ENCODE results near the gene GAPDHS. TPM values are rescaled to one million over a fixed set of nuclear protein-coding genes. Genes with fewer than 3 reads are reported as not detected.

Gene GAPDHS
- total RNA-seq, 1 experiment from 2014 or later = not detected

- ChIA-PET CTCF (interaction anchor here (0.6 to 1.0 kb wide), 5 partner anchors 11 to 206 kb away, joined by 3 to 7 read pairs (median 4); no protein-coding TSS in a partner anchor), POLR2A (interaction anchor here (0.5 kb wide), 1 partner anchor 22 kb away, joined by 3 read pairs; no protein-coding TSS in a partner anchor)
- Histone ChIP-seq H3K27me3 (ENCODE audit: control insufficient read depth, insufficient read depth, low read length) (peaks cover 8% of the 10 kb centered on the region; the same call in 1 of the 2 replicates), H3K36me3 (ENCODE audit: control insufficient read depth, insufficient read depth, low read length) (no peaks in the 10 kb centered on the region), H3K4me1 (ENCODE audit: control insufficient read depth, insufficient read depth, low read length) (peaks cover 6% of the 10 kb centered on the region; the same call in 1 of the 2 replicates), H3K4me3 (ENCODE audit: low read depth in 2 of 2, low read length in 2 of 2) (peak overlapping the region; percentile 31 to 70), H3K9me3 (ENCODE audit: control insufficient read depth, insufficient read depth, low read depth, low read length) (no peaks in the 10 kb centered on the region), H3K27ac (ENCODE audit: low read length) (no peak overlapping the region)
- in situ Hi-C loops (cut with HindIII; ENCODE audit: low pct_unique_long_range_greater_than_20kb, low sequenced_read_pairs) = no loop called here
- no TSS peak for BruUV-seq (replicated peaks)
- TF ChIP-seq REST (IDR thresholded peaks at IDR 0.05; ENCODE audit: insufficient read depth in 1 of 2, low read depth in 2 of 2, low read length in 1 of 2) = no peak
- no peak for TF ChIP-seq POLR2AphosphoS5 (IDR thresholded peaks at IDR 0.05; ENCODE audit: low read depth, low read length)
- no peak for TF ChIP-seq CTCF (IDR thresholded peaks at IDR 0.05)
- no peak for TF ChIP-seq SIN3A (IDR thresholded peaks at IDR 0.05; ENCODE audit: borderline replicate concordance, insufficient read depth, low read depth, low read length)
- DNase-seq (ENCODE audit: low read depth, low spot score) (no peak), ATAC-seq (peak; percentile 39)
- intact Hi-C loops (cut with micrococcal nuclease; ENCODE audit: unreplicated experiment) = loop anchor here (10.0 kb wide), 1 partner anchor 156 kb away; the partner anchor contains the start of gene KMT2B
These were observed 25.4 kb downstream of the GAPDHS start for GRCh38 chr19:35558400-35559280.

- no peaks in the 10 kb centered on the region for H3K36me3 ChIP-seq (ENCODE audit: control insufficient read depth, insufficient read depth, low read length)
- ATAC-seq = no peak
- no peak overlapping the region for H3K4me3 ChIP-seq (ENCODE audit: low read depth in 2 of 2, low read length in 2 of 2)
- in situ Hi-C loops (cut with HindIII; ENCODE audit: low pct_unique_long_range_greater_than_20kb, low sequenced_read_pairs) = no loop called here
- intact Hi-C loops (cut with micrococcal nuclease; ENCODE audit: unreplicated experiment) = loop anchor here (10.0 kb wide), 1 partner anchor 156 kb away; the partner anchor contains the start of gene KMT2B
- TF ChIP-seq CTCF (IDR thresholded peaks at IDR 0.05) = no peak
- no peak for TF ChIP-seq TCF7L2 (IDR thresholded peaks at IDR 0.05; ENCODE audit: low read depth, low read length)
- no peak for TF ChIP-seq REST (IDR thresholded peaks at IDR 0.05; ENCODE audit: insufficient read depth in 1 of 2, low read depth in 2 of 2, low read length in 1 of 2)
- TF ChIP-seq SIN3A (IDR thresholded peaks at IDR 0.05; ENCODE audit: borderline replicate concordance, insufficient read depth, low read depth, low read length) = no peak
- no peak for TF ChIP-seq POLR2AphosphoS5 (IDR thresholded peaks at IDR 0.05; ENCODE audit: low read depth, low read length)
- DNase-seq (ENCODE audit: low read depth, low spot score) = no peak
- H3K27ac ChIP-seq (ENCODE audit: low read length) = no peak overlapping the region
- CTCF ChIA-PET = no interaction called here
- H3K9me3 ChIP-seq (ENCODE audit: control insufficient read depth, insufficient read depth, low read depth, low read length) = no peaks in the 10 kb centered on the region
- POLR2A ChIA-PET = no interaction called here
- H3K27me3 ChIP-seq (ENCODE audit: control insufficient read depth, insufficient read depth, low read length) = peaks cover 8% of the 10 kb centered on the region; the same call in 1 of the 2 replicates
- no TSS peak for BruUV-seq (replicated peaks)
- peaks cover 6% of the 10 kb centered on the region; the same call in 1 of the 2 replicates for H3K4me1 ChIP-seq (ENCODE audit: control insufficient read depth, insufficient read depth, low read length)
These were observed 26.0 kb downstream of the GAPDHS start for GRCh38 chr19:35559281-35559659.

Measured in Panc1 (cell line).